ENCODE results near the gene BUD23. TPM values are rescaled to one million over a fixed set of nuclear protein-coding genes. Genes with fewer than 3 reads are reported as not detected.
"Not testable (repeated sequence)": the region's sequence is repeated elsewhere in the genome, so short reads cannot be mapped to it uniquely, and the experiment has no call there.

Gene BUD23
- total and polyA plus RNA-seq, 2 donors (not counting 1 experiment from before 2014, with no cell fraction given) = 62.4 to 63.9 TPM

DNA sequence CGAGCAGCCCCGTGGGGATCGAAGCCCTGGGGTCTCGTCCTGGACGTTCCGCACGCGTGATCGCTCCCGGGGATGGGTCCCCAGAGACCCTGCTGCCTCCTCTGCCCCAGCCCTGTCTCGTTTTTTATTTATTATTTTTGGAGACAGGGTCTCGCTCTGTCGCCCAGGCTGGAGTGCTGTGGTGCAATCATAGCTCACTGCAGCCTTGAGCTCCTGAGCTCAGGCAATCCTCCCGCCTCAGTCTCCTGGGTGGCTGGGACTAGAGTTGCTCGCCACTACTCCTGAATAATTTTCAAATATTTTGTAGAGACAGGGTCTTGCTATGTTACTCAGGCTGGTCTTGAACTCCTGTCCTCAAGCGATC is 36.4 kb downstream of the BUD23 start:
- H3K4me3 ChIP-seq (ENCODE audit: control extremely low read depth in 1 of 5, extremely low read depth in 1 of 5, insufficient read depth in 1 of 5, low read depth in 2 of 5, low read length in 4 of 5) = peak overlapping the region in 3 of 5 experiments; percentile 43 to 55 (median 48)
- H3K79me2 ChIP-seq (ENCODE audit: control insufficient read depth, insufficient read depth, low read length) = no peaks in the 10 kb centered on the region
- Mint-ChIP-seq H3K4me1 (peaks cover 20% of the 10 kb centered on the region), H3K27ac (peak overlapping the region; percentile 37), H3K4me3 (peak overlapping the region; percentile 82), H3K27me3 (peaks cover 27% of the 10 kb centered on the region), H3K9me3 (ENCODE audit: insufficient read depth) (no peaks in the 10 kb centered on the region)
- peaks cover 0 to 55% (median 25%) of the 10 kb centered on the region in 4 experiments for H3K27me3 ChIP-seq (replicated peaks in 1 of 4; ENCODE audit: control extremely low read depth in 1 of 4, control insufficient read depth in 3 of 4, insufficient read depth in 4 of 4, low read length in 3 of 4)
- no peak overlapping the region for H3K27ac ChIP-seq (ENCODE audit: low read length in 2 of 2)
- H2AFZ ChIP-seq (ENCODE audit: insufficient read depth, low read depth, low read length, poor library complexity, severe bottlenecking) = no peak overlapping the region
- ChIA-PET POLR2A (interaction anchor here (0.9 kb wide), 1 partner anchor 123 kb away, joined by 5 read pairs; no protein-coding TSS in a partner anchor), CTCF (interaction anchor here (1.2 to 1.6 kb wide), 3 partner anchors 12 to 113 kb away, joined by 5 to 6 read pairs (median 5); partner anchors contain the start of gene ABHD11)
- H3K9ac ChIP-seq (ENCODE audit: low read length) = peak overlapping the region; percentile 51
- peak overlapping the region; percentile 97 for H3K4me2 ChIP-seq (replicated peaks; ENCODE audit: low read depth, low read length, poor library complexity, severe bottlenecking)
- DNase-seq = no peak
- WGBS (ENCODE audit: insufficient coverage) = 14% methylated on average over 14 of the region's 16 CpGs
- peaks cover 25 to 31% of the 10 kb centered on the region in 2 donors for H3K4me1 ChIP-seq (ENCODE audit: control insufficient read depth in 2 of 2, insufficient read depth in 2 of 2, low read length in 2 of 2)
- peaks cover 12% of the 10 kb centered on the region for H4K20me1 ChIP-seq (ENCODE audit: control insufficient read depth, insufficient read depth, low read length, poor library complexity, severe bottlenecking)
- peaks cover 0 to 11% (median 0%) of the 10 kb centered on the region in 3 donors for H3K9me3 ChIP-seq (ENCODE audit: control extremely low read depth in 1 of 3, control insufficient read depth in 2 of 3, insufficient read depth in 1 of 3, low read length in 2 of 3)
- H3K36me3 ChIP-seq (replicated peaks in 1 of 2; ENCODE audit: control extremely low read depth in 1 of 2, control insufficient read depth in 1 of 2, extremely low read depth in 1 of 2, insufficient read depth in 2 of 2, low read length in 1 of 2) = no peaks in the 10 kb centered on the region
- TF ChIP-seq EZH2 (IDR thresholded peaks at IDR 0.05; ENCODE audit: borderline replicate concordance, insufficient read depth, low read depth, low read length, poor library complexity, severe bottlenecking) = no peak
- TF ChIP-seq, protein P1, sequence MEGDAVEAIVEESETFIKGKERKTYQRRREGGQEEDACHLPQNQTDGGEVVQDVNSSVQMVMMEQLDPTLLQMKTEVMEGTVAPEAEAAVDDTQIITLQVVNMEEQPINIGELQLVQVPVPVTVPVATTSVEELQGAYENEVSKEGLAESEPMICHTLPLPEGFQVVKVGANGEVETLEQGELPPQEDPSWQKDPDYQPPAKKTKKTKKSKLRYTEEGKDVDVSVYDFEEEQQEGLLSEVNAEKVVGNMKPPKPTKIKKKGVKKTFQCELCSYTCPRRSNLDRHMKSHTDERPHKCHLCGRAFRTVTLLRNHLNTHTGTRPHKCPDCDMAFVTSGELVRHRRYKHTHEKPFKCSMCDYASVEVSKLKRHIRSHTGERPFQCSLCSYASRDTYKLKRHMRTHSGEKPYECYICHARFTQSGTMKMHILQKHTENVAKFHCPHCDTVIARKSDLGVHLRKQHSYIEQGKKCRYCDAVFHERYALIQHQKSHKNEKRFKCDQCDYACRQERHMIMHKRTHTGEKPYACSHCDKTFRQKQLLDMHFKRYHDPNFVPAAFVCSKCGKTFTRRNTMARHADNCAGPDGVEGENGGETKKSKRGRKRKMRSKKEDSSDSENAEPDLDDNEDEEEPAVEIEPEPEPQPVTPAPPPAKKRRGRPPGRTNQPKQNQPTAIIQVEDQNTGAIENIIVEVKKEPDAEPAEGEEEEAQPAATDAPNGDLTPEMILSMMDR (IDR thresholded peaks at IDR 0.05) = no peak
- ATAC-seq (ENCODE audit: low read depth) = no peak
- intact Hi-C loops (cut with micrococcal nuclease) = loop anchor here (1.0 to 5.0 kb wide), 5 partner anchors 12 to 141 kb away; partner anchors contain the start of genes ABHD11, BUD23, DNAJC30 and TBL2

DNA sequence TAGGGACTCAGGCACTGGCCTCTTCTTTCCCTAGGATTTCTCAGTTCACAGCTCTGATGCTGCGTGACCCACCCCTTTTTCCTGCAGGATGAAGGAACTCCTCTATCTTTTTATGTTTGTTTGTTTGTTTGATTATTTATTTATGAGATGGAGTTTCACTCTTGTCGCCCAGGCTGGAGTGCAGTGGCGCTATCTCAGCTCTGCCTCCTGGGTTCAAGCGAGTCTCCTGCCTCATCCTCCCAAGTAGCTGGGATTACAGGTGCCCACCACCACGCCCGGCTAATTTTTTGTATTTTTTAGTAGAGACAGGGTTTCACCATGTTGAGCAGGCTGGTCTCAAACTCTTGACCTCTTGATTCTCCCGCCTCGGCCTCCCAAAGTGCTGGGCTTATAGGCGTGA is 37.0 kb downstream of the BUD23 start:
- H3K4me3 Mint-ChIP-seq = peak overlapping the region; percentile 82
- peaks cover 0 to 11% (median 0%) of the 10 kb centered on the region in 3 donors for H3K9me3 ChIP-seq (ENCODE audit: control extremely low read depth in 1 of 3, control insufficient read depth in 2 of 3, insufficient read depth in 1 of 3, low read length in 2 of 3)
- H3K4me1 ChIP-seq (ENCODE audit: control insufficient read depth in 2 of 2, insufficient read depth in 2 of 2, low read length in 2 of 2) = peaks cover 25 to 31% of the 10 kb centered on the region in 2 donors
- WGBS (ENCODE audit: insufficient coverage) = 85% methylated on average over 4 of the region's 9 CpGs
- peaks cover 0 to 53% (median 24%) of the 10 kb centered on the region in 4 experiments for H3K27me3 ChIP-seq (replicated peaks in 1 of 4; ENCODE audit: control extremely low read depth in 1 of 4, control insufficient read depth in 3 of 4, insufficient read depth in 4 of 4, low read length in 3 of 4)
- H3K4me1 Mint-ChIP-seq = peaks cover 20% of the 10 kb centered on the region
- H3K36me3 ChIP-seq (replicated peaks in 1 of 2; ENCODE audit: control extremely low read depth in 1 of 2, control insufficient read depth in 1 of 2, extremely low read depth in 1 of 2, insufficient read depth in 2 of 2, low read length in 1 of 2); H3K27ac ChIP-seq (ENCODE audit: low read length in 2 of 2); DNase-seq; H3K4me3 ChIP-seq (ENCODE audit: control extremely low read depth in 1 of 5, extremely low read depth in 1 of 5, insufficient read depth in 1 of 5, low read depth in 2 of 5, low read length in 4 of 5); H3K4me2 ChIP-seq (replicated peaks; ENCODE audit: low read depth, low read length, poor library complexity, severe bottlenecking); H3K9me3 Mint-ChIP-seq (ENCODE audit: insufficient read depth); H3K27ac Mint-ChIP-seq; intact Hi-C loops (cut with micrococcal nuclease); H2AFZ ChIP-seq (ENCODE audit: insufficient read depth, low read depth, low read length, poor library complexity, severe bottlenecking); ATAC-seq (ENCODE audit: low read depth); H3K9ac ChIP-seq (ENCODE audit: low read length); H3K79me2 ChIP-seq (ENCODE audit: control insufficient read depth, insufficient read depth, low read length): not testable (repeated sequence)
- POLR2A ChIA-PET = interaction anchor here (0.7 to 0.9 kb wide), 2 partner anchors 12 to 122 kb away, joined by 5 read pairs; no protein-coding TSS in a partner anchor
- H4K20me1 ChIP-seq (ENCODE audit: control insufficient read depth, insufficient read depth, low read length, poor library complexity, severe bottlenecking) = peaks cover 12% of the 10 kb centered on the region
- CTCF ChIA-PET = interaction anchor here (1.2 to 1.6 kb wide), 3 partner anchors 12 to 113 kb away, joined by 5 to 6 read pairs (median 5); partner anchors contain the start of gene ABHD11
- H3K27me3 Mint-ChIP-seq = peaks cover 27% of the 10 kb centered on the region
